ENCODE results near the gene AZGP1. TPM values are rescaled to one million over a fixed set of nuclear protein-coding genes. Genes with fewer than 3 reads are reported as not detected.
"Not testable (repeated sequence)": the region's sequence is repeated elsewhere in the genome, so short reads cannot be mapped to it uniquely, and the experiment has no call there.

AZGP1 gene
- total and polyA plus RNA-seq, 9 donors: 0.34 to 21.3 (median 2.3) TPM

GRCh38 chr7:99984593-99984992 is 8.8 kb upstream of the AZGP1 start:
- Histone ChIP-seq H3K4me3 (no peak overlapping the region), H3K9me3 (no peaks in the 10 kb centered on the region), H3K4me1 (ENCODE audit: insufficient read depth) (no peaks in the 10 kb centered on the region), H3K36me3 (no peaks in the 10 kb centered on the region), H3K27ac (no peak overlapping the region), H3K27me3 (no peaks in the 10 kb centered on the region)
- 53 to 56% (median 54%) methylated on average over 2 of the region's 2 CpGs for WGBS, 3 donors
- no peak for TF ChIP-seq CTCF (IDR thresholded peaks at IDR 0.05)
- no peak for TF ChIP-seq POLR2A (IDR thresholded peaks at IDR 0.05)
- no peak for TF ChIP-seq EP300 (IDR thresholded peaks at IDR 0.05)
- no peak for DNase-seq
- intact Hi-C loops (cut with DNase I): no loop called here

- intact Hi-C loops (cut with DNase I); H3K36me3 ChIP-seq; H3K27ac ChIP-seq; DNase-seq; H3K9me3 ChIP-seq; H3K27me3 ChIP-seq; H3K4me3 ChIP-seq; H3K4me1 ChIP-seq (ENCODE audit: insufficient read depth): not testable (repeated sequence)
- 66 to 73% (median 71%) methylated on average over 7 of the region's 7 CpGs for WGBS, 3 donors
Measured at GRCh38 chr7:99981066-99981465, 5.2 kb upstream of the AZGP1 start.

- H3K27ac ChIP-seq; H3K4me1 ChIP-seq (ENCODE audit: insufficient read depth); intact Hi-C loops (cut with DNase I); H3K27me3 ChIP-seq; DNase-seq; H3K4me3 ChIP-seq; H3K36me3 ChIP-seq; H3K9me3 ChIP-seq: not testable (repeated sequence)
- WGBS, 3 donors: 57 to 64% (median 62%) methylated on average over 4 of the region's 4 CpGs
Measured at GRCh38 chr7:99980448-99980872, 4.6 kb upstream of the AZGP1 start.

- WGBS, 3 donors: 11 to 12% (median 11%) methylated on average over 6 to 10 of the region's 10 CpGs
- H3K27ac ChIP-seq; H3K9me3 ChIP-seq; H3K36me3 ChIP-seq; H3K4me1 ChIP-seq (ENCODE audit: insufficient read depth); intact Hi-C loops (cut with DNase I); H3K27me3 ChIP-seq; H3K4me3 ChIP-seq: not testable (repeated sequence)
- peak; percentile 58 to 70 (median 68) for TF ChIP-seq CTCF (IDR thresholded peaks at IDR 0.05)
- DNase-seq: peak; percentile 44 to 77 (median 74)
Measured at GRCh38 chr7:99979814-99980225, 4.0 kb upstream of the AZGP1 start.

- Histone ChIP-seq H3K27ac (no peak overlapping the region), H3K27me3 (no peaks in the 10 kb centered on the region), H3K4me1 (ENCODE audit: insufficient read depth) (no peaks in the 10 kb centered on the region), H3K9me3 (no peaks in the 10 kb centered on the region), H3K36me3 (no peaks in the 10 kb centered on the region), H3K4me3 (no peak overlapping the region)
- WGBS, 3 donors: 83 to 90% (median 83%) methylated on average over 13 of the region's 13 CpGs
- no peak for DNase-seq
- TF ChIP-seq POLR2A (IDR thresholded peaks at IDR 0.05): no peak
- TF ChIP-seq CTCF (IDR thresholded peaks at IDR 0.05): no peak
- TF ChIP-seq EP300 (IDR thresholded peaks at IDR 0.05): no peak
- intact Hi-C loops (cut with DNase I): no loop called here
Measured at GRCh38 chr7:99976626-99977025, 795 bp upstream of the AZGP1 start.

GRCh38 chr7:99974681-99975080 is 1.1 kb downstream of the AZGP1 start:
- Histone ChIP-seq H3K36me3 (no peaks in the 10 kb centered on the region), H3K27ac (no peak overlapping the region), H3K27me3 (no peaks in the 10 kb centered on the region), H3K4me3 (no peak overlapping the region), H3K9me3 (no peaks in the 10 kb centered on the region), H3K4me1 (ENCODE audit: insufficient read depth) (no peaks in the 10 kb centered on the region)
- intact Hi-C loops (cut with DNase I): no loop called here
- DNase-seq: no peak
- TF ChIP-seq EP300 (IDR thresholded peaks at IDR 0.05): no peak
- no peak for TF ChIP-seq POLR2A (IDR thresholded peaks at IDR 0.05)
- no peak for TF ChIP-seq CTCF (IDR thresholded peaks at IDR 0.05)
- 37 to 43% (median 41%) methylated on average over 1 of the region's 1 CpG for WGBS, 3 donors

- intact Hi-C loops (cut with DNase I); H3K36me3 ChIP-seq; H3K27me3 ChIP-seq; H3K4me1 ChIP-seq (ENCODE audit: insufficient read depth); H3K27ac ChIP-seq; H3K9me3 ChIP-seq; DNase-seq; H3K4me3 ChIP-seq: not testable (repeated sequence)
- 78 to 81% (median 78%) methylated on average over 7 of the region's 7 CpGs for WGBS, 3 donors
Measured at GRCh38 chr7:99973817-99974216, 2.0 kb downstream of the AZGP1 start.
